Measurements from ENCODE around the gene ANO1.

The ANO1 gene

DNA sequence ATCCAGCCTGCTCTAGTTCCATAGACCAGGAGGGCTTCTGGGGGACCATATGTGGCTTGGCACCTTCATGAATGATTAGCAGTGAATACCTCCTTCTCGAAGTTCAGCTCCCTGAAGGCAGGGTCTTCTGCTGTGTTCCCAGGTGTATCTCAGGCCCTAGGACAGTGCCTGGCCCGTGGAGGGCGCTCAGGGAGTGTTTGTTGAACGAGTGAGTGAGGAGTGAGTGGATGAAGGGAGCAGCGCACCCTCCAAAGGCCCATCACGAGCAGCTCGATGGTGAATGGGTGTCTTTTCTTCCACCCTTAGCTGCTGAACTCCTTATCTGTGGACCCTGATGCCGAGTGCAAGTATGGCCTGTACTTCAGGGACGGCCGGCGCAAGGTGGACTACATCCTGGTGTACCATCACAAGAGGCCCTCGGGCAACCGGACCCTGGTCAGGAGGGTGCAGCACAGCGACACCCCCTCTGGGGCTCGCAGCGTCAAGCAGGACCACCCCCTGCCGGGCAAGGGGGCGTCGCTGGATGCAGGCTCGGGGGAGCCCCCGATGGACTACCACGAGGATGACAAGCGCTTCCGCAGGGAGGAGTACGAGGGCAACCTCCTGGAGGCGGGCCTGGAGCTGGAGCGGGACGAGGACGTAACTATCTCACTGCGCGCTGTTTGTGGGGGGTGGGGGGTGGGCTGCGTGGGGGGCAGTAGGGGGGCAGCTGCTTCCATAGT, 9.5 kb downstream of the ANO1 start:
- H3K4me3 ChIP-seq (ENCODE audit: low read length): no peak overlapping the region
- no peak for DNase-seq (ENCODE audit: low read depth)
- TF ChIP-seq, protein P1, sequence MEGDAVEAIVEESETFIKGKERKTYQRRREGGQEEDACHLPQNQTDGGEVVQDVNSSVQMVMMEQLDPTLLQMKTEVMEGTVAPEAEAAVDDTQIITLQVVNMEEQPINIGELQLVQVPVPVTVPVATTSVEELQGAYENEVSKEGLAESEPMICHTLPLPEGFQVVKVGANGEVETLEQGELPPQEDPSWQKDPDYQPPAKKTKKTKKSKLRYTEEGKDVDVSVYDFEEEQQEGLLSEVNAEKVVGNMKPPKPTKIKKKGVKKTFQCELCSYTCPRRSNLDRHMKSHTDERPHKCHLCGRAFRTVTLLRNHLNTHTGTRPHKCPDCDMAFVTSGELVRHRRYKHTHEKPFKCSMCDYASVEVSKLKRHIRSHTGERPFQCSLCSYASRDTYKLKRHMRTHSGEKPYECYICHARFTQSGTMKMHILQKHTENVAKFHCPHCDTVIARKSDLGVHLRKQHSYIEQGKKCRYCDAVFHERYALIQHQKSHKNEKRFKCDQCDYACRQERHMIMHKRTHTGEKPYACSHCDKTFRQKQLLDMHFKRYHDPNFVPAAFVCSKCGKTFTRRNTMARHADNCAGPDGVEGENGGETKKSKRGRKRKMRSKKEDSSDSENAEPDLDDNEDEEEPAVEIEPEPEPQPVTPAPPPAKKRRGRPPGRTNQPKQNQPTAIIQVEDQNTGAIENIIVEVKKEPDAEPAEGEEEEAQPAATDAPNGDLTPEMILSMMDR (conservative IDR thresholded peaks at IDR 0.05; ENCODE audit: low read length): no peak

DNA sequence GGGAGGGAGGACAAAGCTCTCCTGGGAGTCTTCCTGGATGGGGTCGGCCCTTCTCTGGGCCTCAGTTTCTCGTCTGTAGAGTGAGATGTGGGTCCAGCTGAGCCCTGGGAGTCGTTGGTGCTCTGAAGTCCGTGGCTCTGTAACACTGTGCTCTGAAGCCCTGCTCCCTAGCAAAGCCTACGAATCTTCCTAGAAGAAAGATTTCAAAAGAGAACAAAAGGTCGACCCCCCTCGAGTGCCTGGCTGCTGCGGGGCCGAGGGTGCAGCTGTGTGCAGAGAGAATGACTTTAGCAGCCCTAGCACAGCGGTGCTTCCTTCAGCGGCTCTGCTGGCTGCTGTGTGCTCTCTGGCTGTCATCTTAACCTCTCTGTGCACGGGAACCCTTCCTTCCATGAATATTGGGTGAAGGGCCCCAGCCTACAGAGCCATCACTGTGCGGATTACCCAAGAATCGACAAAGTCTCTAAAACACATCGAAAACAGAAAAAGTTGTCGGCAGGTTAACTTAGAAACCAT, 10.7 kb downstream of the ANO1 start:
- no peak overlapping the region for H3K4me3 ChIP-seq (ENCODE audit: low read length)
- no peak for DNase-seq (ENCODE audit: low read depth)
- TF ChIP-seq, protein P1 (conservative IDR thresholded peaks at IDR 0.05; ENCODE audit: low read length): no peak

DNA sequence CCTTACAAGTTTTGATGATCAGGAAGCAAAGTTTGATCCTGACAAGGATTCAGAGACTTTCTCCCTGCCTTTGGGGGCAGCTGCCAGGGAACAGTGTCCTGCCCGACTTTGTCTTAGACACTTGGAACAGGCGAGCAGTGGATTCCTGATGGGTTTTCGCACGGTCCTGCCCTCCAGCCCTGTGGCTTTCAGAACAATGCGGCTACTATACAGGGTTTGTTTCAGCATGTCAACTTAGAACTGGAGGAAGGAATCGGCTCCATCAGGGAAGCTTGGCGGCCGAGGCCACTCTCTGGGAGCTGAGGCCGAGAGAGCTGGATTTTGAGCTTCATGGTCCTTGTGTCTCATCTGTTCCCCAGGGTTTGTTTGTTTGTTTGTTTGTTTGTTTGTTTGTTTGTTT, 11.5 kb downstream of the ANO1 start:
- no peak for DNase-seq (ENCODE audit: low read depth)
- no peak overlapping the region for H3K4me3 ChIP-seq (ENCODE audit: low read length)
- TF ChIP-seq, protein P1 (conservative IDR thresholded peaks at IDR 0.05; ENCODE audit: low read length): no peak

DNA sequence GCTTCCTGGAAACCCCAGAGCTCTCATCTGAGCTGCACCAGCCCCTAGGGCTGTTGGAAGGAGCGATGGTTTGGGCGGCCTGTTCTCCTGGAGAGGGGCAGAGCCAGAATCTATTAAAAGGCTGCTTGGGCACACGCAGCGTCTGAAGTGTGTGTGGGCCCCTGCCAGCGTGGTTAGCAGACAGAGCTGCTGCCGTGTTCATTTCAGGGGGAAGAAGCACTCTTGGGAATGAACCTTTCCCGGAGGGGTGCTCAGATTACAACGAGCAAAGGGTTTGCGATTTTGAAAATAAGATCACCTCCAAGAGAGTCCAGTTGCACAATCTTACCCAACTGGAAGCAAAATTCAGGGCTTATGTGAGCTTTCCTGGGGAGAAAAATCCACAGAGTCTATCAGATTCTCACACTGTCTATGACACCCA, 12.9 kb downstream of the ANO1 start:
- TF ChIP-seq, protein P1 (conservative IDR thresholded peaks at IDR 0.05; ENCODE audit: low read length): no peak
- peak; percentile 9 for DNase-seq (ENCODE audit: low read depth)
- no peak overlapping the region for H3K4me3 ChIP-seq (ENCODE audit: low read length)

DNA sequence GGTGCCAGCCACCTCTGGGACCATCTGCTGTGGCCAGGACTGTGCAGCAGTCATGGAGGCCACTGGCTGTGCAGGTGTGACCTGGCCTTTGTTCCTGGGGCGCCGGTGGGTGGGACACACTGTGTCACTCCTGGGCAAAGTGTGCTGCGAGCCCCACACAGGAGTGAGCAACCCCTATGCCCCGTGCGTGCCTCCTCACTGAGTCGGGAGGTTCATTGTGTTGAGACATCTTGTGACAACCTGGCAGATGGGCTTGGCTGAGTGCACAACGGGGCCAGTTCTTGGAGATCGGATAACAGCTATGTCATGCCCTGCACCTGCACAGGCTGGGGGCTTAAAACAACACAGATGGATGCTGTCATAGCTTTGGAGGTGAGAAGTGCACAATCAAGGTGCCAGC, 13.5 kb downstream of the ANO1 start:
- H3K4me3 ChIP-seq (ENCODE audit: low read length): no peak overlapping the region
- TF ChIP-seq, protein P1 (conservative IDR thresholded peaks at IDR 0.05; ENCODE audit: low read length): no peak

DNA sequence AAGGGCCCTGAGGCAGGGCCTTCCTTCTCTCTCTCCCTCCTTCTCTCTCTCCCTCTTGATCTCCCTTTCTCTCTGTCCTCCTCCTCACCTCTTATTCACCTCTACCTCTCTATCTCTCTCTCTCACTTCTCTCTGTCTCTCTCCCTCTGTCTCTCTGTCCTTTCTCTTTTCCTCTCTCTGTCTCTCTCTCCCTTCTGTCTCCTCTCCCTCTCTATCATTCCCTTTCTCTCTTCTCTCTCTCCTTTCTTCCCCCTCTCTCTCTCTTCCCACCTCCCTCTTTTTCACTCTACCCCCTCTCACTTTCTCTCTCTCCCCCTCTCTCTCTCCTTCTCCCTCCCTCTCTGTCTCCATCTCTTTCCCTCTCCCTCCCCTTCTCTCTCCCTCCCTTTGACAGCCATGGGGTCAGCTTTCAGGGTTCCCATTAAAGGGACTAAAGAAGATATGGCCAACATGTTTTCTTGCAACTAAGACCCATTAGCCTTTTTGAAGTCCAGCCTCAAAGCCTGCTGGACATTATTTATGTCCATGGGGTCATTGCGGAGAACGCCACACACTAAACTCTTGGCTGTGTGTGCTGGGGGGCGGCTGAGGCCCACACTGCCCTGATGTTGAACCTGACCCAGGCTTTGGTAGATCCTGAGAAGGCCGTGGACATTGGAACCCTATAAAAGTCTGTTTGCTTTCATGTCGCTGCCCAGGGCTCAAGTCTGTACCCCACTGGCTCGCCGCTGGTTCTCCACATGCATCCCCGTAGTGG, 15.0 kb downstream of the ANO1 start:
- DNase-seq (ENCODE audit: low read depth): no peak
- TF ChIP-seq, protein P1 (conservative IDR thresholded peaks at IDR 0.05; ENCODE audit: low read length): no peak
- no peak overlapping the region for H3K4me3 ChIP-seq (ENCODE audit: low read length)

More for the DNA sequence above, 13.5 kb downstream of the ANO1 start:
- no peak for DNase-seq (ENCODE audit: low read depth)
